Suprapubic skin (tissue), 4 donors: ENCODE data around the gene ANKRD29. TPM values are rescaled to one million over a fixed set of nuclear protein-coding genes. Genes with fewer than 3 reads are reported as not detected.
A peak's percentile ranks its signal among the peaks of the same experiment; 100 is the strongest.

Experiments used
- DNase-seq, 2 donors: peaks; one replicate each; pipeline ENCODE4 v3.0.0-alpha.2; 2019; ENCODE audit warnings: low spot score in 2 of 2
- H3K27ac ChIP-seq: fragments of 200-600 bp; sonication (generic); one replicate; pipeline ENCODE4 v1.5.1; 2019
- H3K27me3 ChIP-seq: fragments of 200-600 bp; sonication (generic); one replicate; pipeline ENCODE4 v1.5.1; 2019
- H3K36me3 ChIP-seq: fragments of 200-600 bp; sonication (generic); one replicate; pipeline ENCODE4 v1.5.1; 2019
- H3K4me1 ChIP-seq: fragments of 200-600 bp; sonication (generic); one replicate; pipeline ENCODE4 v1.5.1; 2019
- H3K4me3 ChIP-seq: fragments of 200-600 bp; sonication (generic); one replicate; pipeline ENCODE4 v1.5.1; 2019; ENCODE audit warnings: mild to moderate bottlenecking
- H3K9me3 ChIP-seq: fragments of 200-600 bp; sonication (generic); one replicate; pipeline ENCODE4 v1.5.1; 2019
- EP300 ChIP-seq: sonication (generic); formaldehyde crosslinking; IDR thresholded peaks from one replicate; pipeline ENCODE4 v1.6.1; 2017; ENCODE audit warnings: antibody characterized with exemption
- POLR2A ChIP-seq, 2 donors: fragments of 450-650 bp; IDR thresholded peaks; one replicate each; pipeline ENCODE4 v1.6.1; 2017; ENCODE audit warnings: antibody characterized with exemption in 2 of 2, mild to moderate bottlenecking in 2 of 2, moderate library complexity in 2 of 2
- POLR2AphosphoS5 ChIP-seq, 3 donors: sonication (generic); formaldehyde crosslinking; IDR thresholded peaks; one replicate each; pipeline ENCODE4 v1.6.1; 2017; ENCODE audit warnings: antibody characterized with exemption in 3 of 3
- WGBS: methylation state at CpG from one replicate; pipeline ENCODE4 v1.1.5; 2018; 5-methylcytosine and 5-hydroxymethylcytosine counted together
- total RNA-seq, 4 donors: library from RNA; depleted of rRNA; stranded (reverse); fragments of >200 nt; gene quantifications; one replicate each; pipeline ENCODE4 v1.1.0, GENCODE V29; 2016
- TF ChIP-seq, protein P1 (sequence below), 2 donors: fragments of 200-600 bp in 1 of 2; fragments of 450-650 bp in 1 of 2; sonication (generic) in 1 of 2; IDR thresholded peaks; one replicate each; pipeline ENCODE4 v1.5.1; 2016 to 2019; ENCODE audit warnings: antibody characterized with exemption in 2 of 2, mild to moderate bottlenecking in 1 of 2, moderate library complexity in 1 of 2

ANKRD29 gene
- total RNA-seq, 4 donors from 2014 or later, result 1.5 to 9.9 (median 6.2) TPM

DNA sequence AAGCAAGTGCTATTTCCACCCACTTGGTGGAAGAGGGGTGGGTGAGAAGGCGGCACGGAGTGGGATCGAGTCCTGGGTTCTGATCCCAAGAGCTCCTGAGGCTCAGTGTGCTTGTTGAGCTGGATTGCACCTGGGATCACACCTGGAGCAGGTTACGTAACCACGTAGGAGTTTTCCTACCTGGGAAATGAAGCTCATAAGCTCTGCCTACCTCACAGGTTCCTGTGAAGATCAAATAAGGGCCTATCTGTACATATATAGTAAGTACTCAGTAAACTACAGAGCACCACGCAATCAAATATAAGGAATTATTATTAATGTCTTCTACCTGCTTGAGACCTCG lies 87.4 kb downstream of the ANKRD29 start:
- H3K4me1 ChIP-seq, result peaks cover 30% of the 10 kb centered on the region
- 89% methylated on average over 7 of the region's 7 CpGs for WGBS
- no peaks in the 10 kb centered on the region for H3K9me3 ChIP-seq
- DNase-seq, result no peak
- H3K27me3 ChIP-seq, result no peaks in the 10 kb centered on the region
- TF ChIP-seq, protein P1, sequence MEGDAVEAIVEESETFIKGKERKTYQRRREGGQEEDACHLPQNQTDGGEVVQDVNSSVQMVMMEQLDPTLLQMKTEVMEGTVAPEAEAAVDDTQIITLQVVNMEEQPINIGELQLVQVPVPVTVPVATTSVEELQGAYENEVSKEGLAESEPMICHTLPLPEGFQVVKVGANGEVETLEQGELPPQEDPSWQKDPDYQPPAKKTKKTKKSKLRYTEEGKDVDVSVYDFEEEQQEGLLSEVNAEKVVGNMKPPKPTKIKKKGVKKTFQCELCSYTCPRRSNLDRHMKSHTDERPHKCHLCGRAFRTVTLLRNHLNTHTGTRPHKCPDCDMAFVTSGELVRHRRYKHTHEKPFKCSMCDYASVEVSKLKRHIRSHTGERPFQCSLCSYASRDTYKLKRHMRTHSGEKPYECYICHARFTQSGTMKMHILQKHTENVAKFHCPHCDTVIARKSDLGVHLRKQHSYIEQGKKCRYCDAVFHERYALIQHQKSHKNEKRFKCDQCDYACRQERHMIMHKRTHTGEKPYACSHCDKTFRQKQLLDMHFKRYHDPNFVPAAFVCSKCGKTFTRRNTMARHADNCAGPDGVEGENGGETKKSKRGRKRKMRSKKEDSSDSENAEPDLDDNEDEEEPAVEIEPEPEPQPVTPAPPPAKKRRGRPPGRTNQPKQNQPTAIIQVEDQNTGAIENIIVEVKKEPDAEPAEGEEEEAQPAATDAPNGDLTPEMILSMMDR (IDR thresholded peaks at IDR 0.05), result no peak
- TF ChIP-seq EP300, result no peak
- TF ChIP-seq POLR2A (IDR thresholded peaks at IDR 0.05), result no peak
- TF ChIP-seq POLR2AphosphoS5 (IDR thresholded peaks at IDR 0.05), result no peak
- H3K36me3 ChIP-seq, result peaks cover 36% of the 10 kb centered on the region
- no peak overlapping the region for H3K27ac ChIP-seq
- H3K4me3 ChIP-seq, result no peak overlapping the region

DNA sequence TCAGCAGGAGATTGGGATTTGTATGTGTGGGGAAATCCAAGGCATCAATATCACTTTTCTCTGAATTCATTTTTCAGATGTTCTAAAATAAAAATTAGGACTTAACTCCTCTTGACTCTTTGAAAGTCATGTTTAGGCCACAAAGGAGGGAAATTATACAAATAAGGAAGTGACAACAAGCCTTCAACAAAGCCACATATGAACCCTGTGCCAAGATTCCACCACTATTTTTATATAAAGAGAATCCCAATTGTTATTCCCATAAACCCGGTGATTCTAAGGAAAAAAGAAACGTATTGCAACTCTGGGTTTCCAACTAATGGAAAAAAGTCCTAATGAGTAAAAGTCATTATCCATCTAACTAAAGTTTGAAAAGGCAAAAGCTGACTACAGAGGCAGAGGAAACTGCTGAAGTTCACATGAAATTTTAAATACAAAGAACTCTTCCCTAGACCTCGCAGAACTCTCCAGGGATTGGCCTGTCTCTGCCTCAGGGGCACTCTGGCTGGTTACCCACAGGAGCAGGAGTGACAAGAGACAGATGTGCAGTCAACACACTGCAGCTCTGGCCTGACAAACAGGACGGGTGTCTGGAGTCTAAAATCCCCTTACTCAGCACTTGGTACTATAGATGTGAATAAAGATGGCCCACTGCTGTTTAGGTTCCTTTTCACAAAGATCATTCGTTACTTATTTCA lies 88.0 kb downstream of the ANKRD29 start:
- Histone ChIP-seq H3K27ac (peak overlapping the region; percentile 44), H3K4me1 (peaks cover 25% of the 10 kb centered on the region), H3K9me3 (no peaks in the 10 kb centered on the region), H3K36me3 (peaks cover 38% of the 10 kb centered on the region), H3K27me3 (no peaks in the 10 kb centered on the region), H3K4me3 (no peak overlapping the region)
- no peak for DNase-seq
- 67% methylated on average over 5 of the region's 5 CpGs for WGBS
- TF ChIP-seq, protein P1 (IDR thresholded peaks at IDR 0.05), result no peak
- no peak for TF ChIP-seq EP300
- no peak for TF ChIP-seq POLR2AphosphoS5 (IDR thresholded peaks at IDR 0.05)
- TF ChIP-seq POLR2A (IDR thresholded peaks at IDR 0.05), result no peak

DNA sequence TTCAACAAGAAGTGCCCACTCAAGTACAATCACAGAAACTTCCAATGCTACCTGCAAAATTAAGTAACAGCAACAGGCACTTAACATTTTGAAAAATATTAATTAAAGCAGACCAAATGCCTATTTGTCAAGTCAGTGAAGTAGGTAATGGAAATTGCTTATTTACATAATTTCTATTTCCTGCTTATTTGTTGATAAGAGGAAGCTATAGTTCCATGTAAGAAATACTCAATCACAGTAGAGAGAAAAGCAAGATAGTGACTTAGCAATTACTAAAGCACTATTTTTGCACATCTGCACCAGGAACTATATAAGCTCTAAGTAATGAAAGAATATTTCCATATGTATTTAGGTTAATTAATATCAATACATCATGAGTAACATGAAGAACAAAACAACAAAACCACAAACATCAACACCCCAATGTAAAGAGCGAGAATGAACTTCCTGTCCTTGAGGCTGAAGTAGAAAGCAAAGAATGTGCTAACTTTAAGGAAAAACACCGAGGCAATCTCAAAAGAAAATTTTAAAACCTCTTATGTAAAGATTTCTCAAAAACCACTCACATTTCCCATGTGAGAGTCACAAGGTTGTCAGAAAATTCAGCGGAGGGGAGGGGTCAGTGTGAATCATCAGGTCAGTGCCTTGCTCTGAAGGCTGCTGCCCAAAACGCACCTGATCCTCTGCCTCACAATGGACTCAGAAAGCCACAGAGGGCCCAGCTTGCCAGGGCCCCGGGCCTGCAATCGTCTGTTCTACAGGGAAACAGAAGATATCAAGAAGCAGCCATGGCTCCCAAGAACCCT lies 88.9 kb downstream of the ANKRD29 start:
- 52% methylated on average over 6 of the region's 6 CpGs for WGBS
- DNase-seq, result no peak
- Histone ChIP-seq H3K9me3 (no peaks in the 10 kb centered on the region), H3K27me3 (no peaks in the 10 kb centered on the region), H3K4me3 (no peak overlapping the region), H3K4me1 (peaks cover 18% of the 10 kb centered on the region), H3K36me3 (peaks cover 46% of the 10 kb centered on the region), H3K27ac (peak overlapping the region; percentile 44)
- TF ChIP-seq POLR2A (IDR thresholded peaks at IDR 0.05) (no peak), EP300 (no peak)

DNA sequence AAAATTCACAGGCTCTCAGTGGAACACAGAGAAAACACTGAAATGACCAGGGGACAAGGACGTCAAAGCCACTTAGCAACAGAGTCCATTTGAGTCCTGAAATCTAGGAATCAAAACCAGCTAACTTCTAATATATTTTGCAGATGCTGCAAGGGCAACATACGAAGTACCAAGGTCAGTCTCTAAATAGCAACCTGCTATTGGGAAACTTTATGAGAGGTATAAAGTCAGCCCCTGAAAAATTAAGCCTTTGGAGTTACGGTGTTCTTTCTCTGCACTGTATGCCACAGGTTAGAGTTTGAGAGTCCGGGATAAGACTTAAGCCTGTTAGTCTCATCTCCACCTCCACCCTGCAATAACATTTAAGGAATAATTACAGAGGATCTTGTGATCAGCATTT lies 89.7 kb downstream of the ANKRD29 start:
- Histone ChIP-seq H3K4me3 (no peak overlapping the region), H3K27me3 (no peaks in the 10 kb centered on the region), H3K9me3 (no peaks in the 10 kb centered on the region), H3K27ac (no peak overlapping the region), H3K36me3 (peaks cover 54% of the 10 kb centered on the region), H3K4me1 (peaks cover 20% of the 10 kb centered on the region)
- DNase-seq, result no peak
- WGBS, result 86% methylated on average over 4 of the region's 4 CpGs
- TF ChIP-seq POLR2A (IDR thresholded peaks at IDR 0.05), result no peak
- TF ChIP-seq POLR2AphosphoS5 (IDR thresholded peaks at IDR 0.05), result no peak
- TF ChIP-seq EP300, result no peak
- TF ChIP-seq, protein P1 (IDR thresholded peaks at IDR 0.05), result no peak

DNA sequence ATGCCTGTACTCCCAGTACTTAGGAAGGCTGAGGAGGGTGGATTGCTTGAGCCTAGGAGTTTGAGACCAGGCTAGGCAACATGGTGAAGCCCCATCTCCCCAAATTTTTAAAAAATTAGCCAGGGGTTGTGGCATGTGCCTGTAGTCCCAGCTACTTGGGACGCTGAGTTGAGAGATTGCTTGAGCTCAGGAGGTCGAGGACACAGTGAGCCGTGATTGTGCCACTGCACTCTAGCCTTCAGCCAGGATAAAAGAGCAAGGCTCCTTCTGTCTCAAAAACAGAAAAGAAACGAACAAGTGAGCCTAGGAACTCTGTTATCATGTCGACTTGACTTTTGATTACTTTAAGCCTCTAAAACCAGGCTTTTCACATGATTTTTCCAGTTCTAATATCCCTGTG lies 90.1 kb downstream of the ANKRD29 start:
- no peak overlapping the region for H3K4me3 ChIP-seq
- no peaks in the 10 kb centered on the region for H3K27me3 ChIP-seq
- H3K27ac ChIP-seq, result no peak overlapping the region
- no peak for DNase-seq
- H3K4me1 ChIP-seq, result peaks cover 20% of the 10 kb centered on the region
- TF ChIP-seq POLR2AphosphoS5 (IDR thresholded peaks at IDR 0.05) (no peak), EP300 (no peak), POLR2A (IDR thresholded peaks at IDR 0.05) (no peak)
- TF ChIP-seq, protein P1 (IDR thresholded peaks at IDR 0.05), result no peak
- no peaks in the 10 kb centered on the region for H3K9me3 ChIP-seq
- WGBS, result 88% methylated on average over 5 of the region's 5 CpGs
- H3K36me3 ChIP-seq, result peaks cover 57% of the 10 kb centered on the region
